Endothelial cell of umbilical vein (primary cell): ENCODE results near the gene SLC35F3. TPM values are rescaled to one million over a fixed set of nuclear protein-coding genes. Genes with fewer than 3 reads are reported as not detected.

Source experiments
- BruUV-seq: library from RNA; stranded (reverse); fragments of 400-500 nt; replicated peaks from 2 replicates; lab custom pipeline; 2021; lab: Mats Ljungman, UMichigan
- CTCF ChIA-PET: fragments of 300-600, 350-600 bp; sonication (Branson Sonifier 250); formaldehyde crosslinking; loops from one replicate; lab custom pipeline; 2021; ENCODE audit warnings: antibody characterized with exemption, inconsistent platforms; lab: Charles Lee
- POLR2A ChIA-PET: fragments of 300-600, 350-600 bp; sonication (Branson Sonifier 250); formaldehyde crosslinking; loops from one replicate; lab custom pipeline; 2021; ENCODE audit warnings: antibody characterized with exemption, inconsistent platforms; lab: Charles Lee
- DNase-seq: peaks from one replicate; pipeline ENCODE4 v3.0.0-alpha.2; 2011; ENCODE audit warnings: low read depth, low spot score
- FAIRE-seq: peaks from 2 replicates; lab custom pipeline; 2011; peaks lifted over from hg19 to GRCh38; lab: Jason Lieb, UNC
- H2AFZ ChIP-seq: 2 replicates; pipeline ENCODE4 v1.6.0; 2012; ENCODE audit warnings: low read depth, low read length, control low read depth, inconsistent platforms
- H3K27ac ChIP-seq: 2 replicates; pipeline ENCODE4 v1.5.1; 2011; ENCODE audit warnings: low read depth, mild to moderate bottlenecking, control low read depth, low read length, moderate library complexity; ENCODE audit not compliant: insufficient read depth
- H3K27me3 ChIP-seq, 2 experiments: 2 replicates each; pipeline versions ENCODE4 v1.6.0 to v1.6.1; 2011; ENCODE audit warnings: low read length in 2 of 2, mixed read lengths in 1 of 2; ENCODE audit not compliant: control insufficient read depth in 2 of 2, insufficient read depth in 2 of 2
- H3K36me3 ChIP-seq, 2 experiments: 2 replicates in 1 of 2; 3 replicates in 1 of 2; pipeline ENCODE4 v1.5.1; 2011; ENCODE audit warnings: low read length in 2 of 2, mild to moderate bottlenecking in 1 of 2, moderate library complexity in 1 of 2; ENCODE audit not compliant: control insufficient read depth in 2 of 2, insufficient read depth in 2 of 2; ENCODE audit errors: extremely low read depth in 1 of 2
- H3K4me1 ChIP-seq: 3 replicates; pipeline ENCODE4 v1.5.1; 2011; ENCODE audit warnings: mild to moderate bottlenecking, low read length; ENCODE audit not compliant: control insufficient read depth, insufficient read depth; ENCODE audit errors: extremely low read depth
- H3K4me2 ChIP-seq: 2 replicates; pipeline ENCODE4 v1.6.1; 2011; ENCODE audit warnings: low read length, control low read depth, mixed read lengths; ENCODE audit not compliant: insufficient read depth
- H3K4me3 ChIP-seq, 3 experiments: fragments of 200-600 bp in 1 of 3; sonication (generic), shearing (Covaris generic) in 1 of 3; replicated peaks in 1 of 3; 2 replicates each; pipeline ENCODE4 v1.5.1; 2011 to 2016; ENCODE audit warnings: control low read depth in 3 of 3, low read length in 3 of 3, mild to moderate bottlenecking in 2 of 3, inconsistent platforms in 1 of 3, low read depth in 1 of 3, moderate library complexity in 1 of 3; ENCODE audit not compliant: insufficient read depth in 1 of 3
- H3K79me2 ChIP-seq: 2 replicates; pipeline ENCODE4 v1.6.0; 2012; ENCODE audit warnings: low read length, inconsistent platforms; ENCODE audit not compliant: control insufficient read depth, insufficient read depth
- H3K9ac ChIP-seq: replicated peaks from 2 replicates; pipeline ENCODE3; 2011; ENCODE audit warnings: low read length, control low read depth; ENCODE audit not compliant: insufficient read depth; ENCODE audit errors: extremely low read depth
- H3K9me1 ChIP-seq: replicated peaks from 3 replicates; pipeline ENCODE4 v1.6.0; 2011; ENCODE audit warnings: mild to moderate bottlenecking, low read length; ENCODE audit not compliant: control insufficient read depth, insufficient read depth; ENCODE audit errors: extremely low read depth
- H3K9me3 ChIP-seq: replicated peaks from 2 replicates; pipeline ENCODE4 v1.5.1; 2012; ENCODE audit warnings: low read length, inconsistent platforms; ENCODE audit not compliant: control insufficient read depth, insufficient read depth
- H4K20me1 ChIP-seq: replicated peaks from 2 replicates; pipeline ENCODE3; 2011; ENCODE audit warnings: mild to moderate bottlenecking, low read length; ENCODE audit not compliant: control insufficient read depth, insufficient read depth; ENCODE audit errors: extremely low read depth
- CTCF ChIP-seq, 2 donors: IDR thresholded peaks; 1 replicate in 1 of 2; 2 replicates in 1 of 2; pipeline ENCODE4 v1.5.1; 2011; ENCODE audit warnings: low read length in 2 of 2, mild to moderate bottlenecking in 2 of 2, moderate library complexity in 2 of 2, control low read depth in 1 of 2, inconsistent platforms in 1 of 2, low read depth in 1 of 2; ENCODE audit not compliant: insufficient read depth in 1 of 2; ENCODE audit errors: extremely low read depth in 1 of 2
- FOS ChIP-seq: IDR thresholded peaks from 2 replicates; pipeline ENCODE4 v1.6.1; 2011; ENCODE audit warnings: mild to moderate bottlenecking, low read length, moderate library complexity, borderline replicate concordance; ENCODE audit not compliant: insufficient read depth
- GATA2 ChIP-seq: IDR thresholded peaks from 2 replicates; pipeline ENCODE4 v1.7.0; 2011; ENCODE audit warnings: low read depth, mild to moderate bottlenecking, moderate library complexity, mixed read lengths, low read length; ENCODE audit not compliant: insufficient read length, insufficient read depth
- MAX ChIP-seq: IDR thresholded peaks from 2 replicates; pipeline ENCODE4 v1.6.1; 2011; ENCODE audit not compliant: insufficient read depth, insufficient read length
- MYC ChIP-seq: IDR thresholded peaks from one replicate; pipeline ENCODE4 v1.6.1; 2011; ENCODE audit warnings: mild to moderate bottlenecking, low read depth, low read length
- POLR2A ChIP-seq: IDR thresholded peaks from 2 replicates; pipeline ENCODE4 v1.6.1; 2012; ENCODE audit warnings: low read depth, mild to moderate bottlenecking, control low read depth, low read length
- POLR2AphosphoS5 ChIP-seq: IDR thresholded peaks from 2 replicates; pipeline ENCODE4 v1.6.1; 2012; ENCODE audit warnings: low read depth, mild to moderate bottlenecking, control low read depth, low read length, moderate library complexity; ENCODE audit not compliant: insufficient read depth
- dilution Hi-C: fragments of 300-500 bp; cut with MboI; formaldehyde crosslinking; loops from one replicate; pipeline ENCODE4 v1.15.0; 2019; ENCODE audit warnings: low sequenced_read_pairs; ENCODE audit not compliant: extremely low pct_ligation_motif_present
- intact Hi-C: fragments of 100-400 bp; cut with micrococcal nuclease; formaldehyde crosslinking; loops from one replicate; pipeline ENCODE4 v1.10.0; 2022
- polyA plus RNA-seq, 4 experiments: library from polyadenylated mRNA; depleted of rRNA in 3 of 4; stranded (reverse) in 3 of 4; unstranded in 1 of 4; fragments of >200 nt; gene quantifications; 2 replicates each; pipeline versions ENCODE4 v1.2.1 to v1.2.3, GENCODE V29; 2011 to 2012; ENCODE audit warnings: missing spikeins in 1 of 4
- total RNA-seq: library from RNA; stranded (reverse); gene quantifications from 2 replicates; pipeline ENCODE4 v1.2.3, GENCODE V29; 2021

Gene SLC35F3
- total and polyA plus RNA-seq, 2 donors (not counting 3 experiments of a cell fraction or from before 2014, with no cell fraction given), result not detected

GRCh38 chr1:234336359-234336758 is 431.9 kb downstream of the SLC35F3 start:
- ChIA-PET CTCF (no interaction called here), POLR2A (no interaction called here)
- H3K9me3 ChIP-seq, result no peaks in the 10 kb centered on the region
- H3K27me3 ChIP-seq, result peaks cover 2 to 3% of the 10 kb centered on the region in 2 experiments
- TF ChIP-seq MAX (no peak), GATA2 (no peak), POLR2AphosphoS5 (no peak), POLR2A (no peak), MYC (no peak), FOS (no peak), CTCF (IDR thresholded peaks at IDR 0.05; ENCODE audit: extremely low read depth in 1 of 2, insufficient read depth in 1 of 2, low read depth in 1 of 2, low read length in 2 of 2) (no peak)
- no peak for DNase-seq
- no peak overlapping the region for H3K9ac ChIP-seq
- no peaks in the 10 kb centered on the region for H3K9me1 ChIP-seq
- H3K4me1 ChIP-seq, result no peaks in the 10 kb centered on the region
- no peak overlapping the region for H3K4me3 ChIP-seq
- intact Hi-C loops (no loop called here), dilution Hi-C loops (no loop called here)
- no peaks in the 10 kb centered on the region for H3K36me3 ChIP-seq
- BruUV-seq, result no TSS peak
- no peaks in the 10 kb centered on the region for H3K79me2 ChIP-seq
- no peak overlapping the region for H3K4me2 ChIP-seq
- no peak overlapping the region for H3K27ac ChIP-seq
- no peaks in the 10 kb centered on the region for H4K20me1 ChIP-seq
- FAIRE-seq, result no peak
- no peak overlapping the region for H2AFZ ChIP-seq
